K562 (cell line): ENCODE measurements around the gene PNMA6F. TPM values are rescaled to one million over a fixed set of nuclear protein-coding genes. Genes with fewer than 3 reads are reported as not detected.
A peak's percentile ranks its signal among the peaks of the same experiment; 100 is the strongest.

Experiments
- ATAC-seq: fragments of 200-7000 bp; cut with Tn5 transposase; 3 replicates; pipeline ENCODE4 v1.9.1; 2020; ENCODE audit warnings: moderate library complexity
- BruUV-seq: library from RNA; stranded (reverse); fragments of 400-500 nt; replicated peaks from 2 replicates; lab custom pipeline; 2021; lab: Mats Ljungman, UMichigan
- CTCF ChIA-PET: fragments of 300-600 bp; formaldehyde crosslinking; extraction: SDS; loops from one replicate; lab custom pipeline; 2021; ENCODE audit warnings: low intra/inter-chr PET ratio; lab: Yijun Ruan, JAX
- POLR2A ChIA-PET: fragments of 300-600, 350-650 bp; sonication (Branson Sonifier 250); formaldehyde crosslinking; extraction: SDS; loops from one replicate; lab custom pipeline; 2021; ENCODE audit warnings: antibody characterized with exemption, inconsistent platforms; lab: Yijun Ruan, JAX
- DNase-seq, 4 experiments: peaks; one replicate each; pipeline versions ENCODE4 v3.0.0 to v3.0.0-alpha.2; 2011 to 2018; ENCODE audit warnings: low spot score in 3 of 4, mixed read lengths in 3 of 4; ENCODE audit errors: extremely low read depth in 1 of 4
- FAIRE-seq: peaks from 2 replicates; lab custom pipeline; 2011; peaks lifted over from hg19 to GRCh38; lab: Jason Lieb, UNC
- H2AFZ ChIP-seq: 2 replicates; pipeline ENCODE4 v1.6.0; 2011; ENCODE audit warnings: low read depth, low read length, control low read depth, inconsistent platforms
- H3K27ac ChIP-seq: fragments of 200-600 bp; 3 replicates; pipeline ENCODE4 v1.8.0; 2011; ENCODE audit warnings: low read depth, mild to moderate bottlenecking, control low read depth, inconsistent platforms, low read length, moderate library complexity, mixed read lengths; ENCODE audit errors: extremely low read depth
- H3K27me3 ChIP-seq, 2 experiments: fragments of 300-600 bp in 1 of 2; 2 replicates in 1 of 2; 3 replicates in 1 of 2; pipeline versions ENCODE4 v1.6.0 to v1.8.0; 2011; ENCODE audit warnings: inconsistent platforms in 2 of 2, low read length in 2 of 2, mild to moderate bottlenecking in 1 of 2, mixed read lengths in 1 of 2, moderate library complexity in 1 of 2; ENCODE audit not compliant: control insufficient read depth in 2 of 2, insufficient read depth in 2 of 2
- H3K36me3 ChIP-seq: fragments of 300-600 bp; 3 replicates; pipeline ENCODE4 v1.8.0; 2011; ENCODE audit warnings: mild to moderate bottlenecking, low read length, inconsistent platforms; ENCODE audit not compliant: control insufficient read depth, insufficient read depth
- H3K4me1 ChIP-seq, 2 experiments: fragments of 200-600 bp in 1 of 2; replicated peaks in 1 of 2; 2 replicates in 1 of 2; 3 replicates in 1 of 2; pipeline versions ENCODE4 v1.5.1 to v1.8.0; 2011; ENCODE audit warnings: inconsistent platforms in 2 of 2, low read length in 2 of 2, mild to moderate bottlenecking in 1 of 2, mixed read lengths in 1 of 2, moderate library complexity in 1 of 2; ENCODE audit not compliant: control insufficient read depth in 2 of 2, insufficient read depth in 2 of 2
- H3K4me2 ChIP-seq: 2 replicates; pipeline ENCODE4 v1.6.1; 2011; ENCODE audit warnings: low read length, control low read depth, inconsistent platforms, mixed read lengths; ENCODE audit not compliant: insufficient read depth
- H3K4me3 ChIP-seq: fragments of 200-600 bp; sonication (generic), shearing (Covaris generic); 2 replicates; pipeline ENCODE4 v1.5.1; 2016; ENCODE audit warnings: control low read depth, inconsistent platforms
- H3K79me2 ChIP-seq: fragments of 200-600 bp; 3 replicates; pipeline ENCODE4 v1.8.0; 2011; ENCODE audit warnings: low read length, inconsistent platforms; ENCODE audit not compliant: control insufficient read depth, insufficient read depth
- H3K9ac ChIP-seq, 2 experiments: 2 replicates each; pipeline versions ENCODE4 v1.6.0 to v1.6.1; 2011; ENCODE audit warnings: low read depth in 2 of 2, low read length in 2 of 2, control low read depth in 1 of 2, inconsistent platforms in 1 of 2, mild to moderate bottlenecking in 1 of 2, mixed read lengths in 1 of 2; ENCODE audit not compliant: insufficient read depth in 1 of 2
- H3K9me1 ChIP-seq: one replicate; pipeline ENCODE4 v1.6.0; 2011; ENCODE audit warnings: inconsistent platforms, mild to moderate bottlenecking, low read length, moderate library complexity; ENCODE audit not compliant: control insufficient read depth, insufficient read depth
- H3K9me3 ChIP-seq: replicated peaks from 2 replicates; pipeline ENCODE4 v1.5.1; 2011; ENCODE audit warnings: low read depth, low read length, inconsistent platforms; ENCODE audit not compliant: control insufficient read depth, insufficient read depth
- H4K20me1 ChIP-seq: replicated peaks from 2 replicates; pipeline ENCODE4 v1.6.1; 2011; ENCODE audit warnings: low read length, inconsistent platforms, mixed read lengths; ENCODE audit not compliant: control insufficient read depth, insufficient read depth
- ATF3 ChIP-seq, 2 experiments: fragments of 450-650 bp in 1 of 2; sonication (generic) in 1 of 2; formaldehyde crosslinking in 1 of 2; IDR thresholded peaks in 1 of 2; conservative IDR thresholded peaks in 1 of 2; 2 replicates each; pipeline versions ENCODE4 v1.6.1 to v1.8.1; 2016 to 2023; ENCODE audit warnings: mild to moderate bottlenecking in 2 of 2, moderate library complexity in 2 of 2, inconsistent platforms in 1 of 2, missing genetic modification reagents in 1 of 2
- CREM ChIP-seq: IDR thresholded peaks from 2 replicates; pipeline ENCODE4 v1.6.1; 2014; ENCODE audit warnings: antibody characterized with exemption, low read depth
- FOSL1 ChIP-seq: fragments of 200-800 bp; sonication (Bioruptor generic); conservative IDR thresholded peaks from 2 replicates; pipeline ENCODE4 v1.6.1; 2016; ENCODE audit warnings: missing genetic modification characterization, missing compliant biosample characterization
- HINFP ChIP-seq: fragments of 450-650 bp; conservative IDR thresholded peaks from 2 replicates; pipeline ENCODE4 v1.6.1; 2016; ENCODE audit warnings: missing genetic modification characterization, low read depth, mild to moderate bottlenecking, control low read depth, missing compliant biosample characterization
- JUND ChIP-seq, 2 experiments: IDR thresholded peaks; 2 replicates in 1 of 2; 3 replicates in 1 of 2; pipeline ENCODE4 v1.6.1; 2011; ENCODE audit warnings: borderline replicate concordance in 2 of 2, low read depth in 2 of 2, low read length in 2 of 2, improper control_type of control experiment in 1 of 2, missing biosample characterization in 1 of 2, missing genetic modification characterization in 1 of 2, missing genetic modification reagents in 1 of 2
- NFIX ChIP-seq: fragments of 250-450 bp; sonication (Bioruptor Pico); IDR thresholded peaks from 2 replicates; pipeline ENCODE4 v1.4.0; 2020; ENCODE audit warnings: low read depth, mild to moderate bottlenecking, moderate library complexity
- WGBS: fragments of 100-300 bp; shearing (Covaris generic); methylation state at CpG from one replicate; pipeline ENCODE4 v1.1.6; 2016; ENCODE audit warnings: low coverage, mixed read lengths; ENCODE audit not compliant: insufficient coverage; ENCODE audit errors: missing lambda C conversion rate; 5-methylcytosine and 5-hydroxymethylcytosine counted together
- in situ Hi-C: fragments of 300-500 bp; cut with MboI; formaldehyde crosslinking; loops from 4 replicates; pipeline ENCODE4 v1.15.0; 2018; ENCODE audit warnings: inconsistent platforms, mixed read lengths
- intact Hi-C: fragments of 100-400 bp; cut with micrococcal nuclease; formaldehyde crosslinking; loops from 2 replicates; pipeline ENCODE4 v1.14.2; 2022
- polyA plus RNA-seq, 8 experiments: library from polyadenylated mRNA; depleted of rRNA in 4 of 8; stranded (reverse) in 5 of 8; unstranded in 3 of 8; fragments of >200 nt; fragmentation: Nextera tagmentation in 2 of 8; fragmentation: Illumina TruSeq in 1 of 8; extraction: Ambion mirVana in 2 of 8; extraction: Trizol in 1 of 8; gene quantifications; 2 replicates each; pipeline versions ENCODE4 v1.2.1 to v1.2.3, GENCODE V29; 2011 to 2014; ENCODE audit warnings: inconsistent platforms in 1 of 8, missing spikeins in 1 of 8
- total RNA-seq, 7 experiments: library from RNA; depleted of rRNA in 6 of 7; stranded (reverse); fragments of >200 nt in 6 of 7; fragmentation: Illumina TruSeq in 2 of 7; extraction: Trizol in 2 of 7; gene quantifications; 2 replicates each; pipeline versions ENCODE4 v1.2.1 to v1.2.3, GENCODE V29; 2011 to 2021; ENCODE audit warnings: low replicate concordance in 1 of 7

Gene PNMA6F
- total and polyA plus RNA-seq, 9 of the 15 experiments (the other 6 are each of a cell fraction or from before 2014, with no cell fraction given): not detected

- TF ChIP-seq NFIX (CRISPR knock-in tag) (no peak), CREM (no peak)
- TF ChIP-seq, all 486 proteins: peak for 0
Observed at GRCh38 chrX:153336988-153337387, 15.4 kb upstream of the PNMA6F start (continued).

- 66% methylated on average over 10 of the region's 11 CpGs for WGBS
- BruUV-seq: no TSS peak
- peaks cover 32 to 45% of the 10 kb centered on the region in 2 experiments for H3K4me1 ChIP-seq
- no peak overlapping the region for H3K4me2 ChIP-seq
- no peak overlapping the region for H3K4me3 ChIP-seq
- peak overlapping the region in 1 of 2 experiments; percentile 24; a peak in 1 of 4 replicates for H3K9ac ChIP-seq
- no peaks in the 10 kb centered on the region for H3K9me1 ChIP-seq
- H3K79me2 ChIP-seq: peaks cover 71% of the 10 kb centered on the region
- intact Hi-C loops: loop anchor here (5.0 kb wide), 1 partner anchor 46 kb away; no protein-coding TSS in a partner anchor
- H3K36me3 ChIP-seq: peaks cover 47% of the 10 kb centered on the region; the same call in 2 of the 3 replicates
- FAIRE-seq: no peak
- H3K9me3 ChIP-seq: no peaks in the 10 kb centered on the region; the same call in 1 of the 2 replicates
- no peak for DNase-seq
- 0 out of 2 replicates have a peak, but pooled peaks cover 3% of the 10 kb centered on the region for H4K20me1 ChIP-seq
- in situ Hi-C loops: no loop called here
- no peaks in the 10 kb centered on the region for H3K27me3 ChIP-seq
- POLR2A ChIA-PET: no interaction called here
- H2AFZ ChIP-seq: no peak overlapping the region
- H3K27ac ChIP-seq: no peak overlapping the region; the same call in 2 of the 3 replicates
- CTCF ChIA-PET: no interaction called here
- TF ChIP-seq ATF3 (IDR thresholded peaks at IDR 0.05) (peak; percentile 66), ATF3 (CRISPR knock-in tag; conservative IDR thresholded peaks at IDR 0.05) (no peak), FOSL1 (tag) (peak; percentile 28; the same call in 1 of the 2 replicates), HINFP (tag) (no peak), JUND (IDR thresholded peaks at IDR 0.05; ENCODE audit: borderline replicate concordance, low read depth, low read length) (peak; percentile 57; the same call in 1 of the 2 replicates), JUND (tag; IDR thresholded peaks at IDR 0.05; ENCODE audit: borderline replicate concordance, low read depth, low read length) (0 out of 3 replicates have a peak, but pooled peaks have one; percentile 14)
- no peak for ATAC-seq
Observed at GRCh38 chrX:153336121-153336894, 14.7 kb upstream of the PNMA6F start.
